Upper lobe of left lung (tissue), 4 donors: ENCODE data around the gene AGBL5.

ENCODE experiments used
- CTCF ChIP-seq, 6 experiments: fragments of 450-650 bp in 4 of 6; fragments of 200-600 bp in 2 of 6; sonication (generic) in 2 of 6; IDR thresholded peaks; one replicate each; pipeline ENCODE4 v1.5.1; 2016 to 2019; ENCODE audit warnings: antibody characterized with exemption in 6 of 6
- EP300 ChIP-seq, 4 donors: sonication (generic); formaldehyde crosslinking; IDR thresholded peaks; one replicate each; pipeline ENCODE4 v1.5.1; 2017; ENCODE audit warnings: antibody characterized with exemption in 4 of 4, control low read depth in 2 of 4
- POLR2A ChIP-seq, 4 donors: fragments of 450-650 bp; IDR thresholded peaks; one replicate each; pipeline ENCODE4 v1.5.1; 2016 to 2017; ENCODE audit warnings: antibody characterized with exemption in 4 of 4, mild to moderate bottlenecking in 2 of 4

GRCh38 chr2:27040282-27040681 lies 11.2 kb upstream of the AGBL5 start:
- TF ChIP-seq CTCF (IDR thresholded peaks at IDR 0.05) (no peak), POLR2A (IDR thresholded peaks at IDR 0.05) (no peak), EP300 (IDR thresholded peaks at IDR 0.05) (no peak)
